Thyroid gland (tissue), 4 donors: ENCODE measurements around the gene HTATIP2. TPM values are rescaled to one million over a fixed set of nuclear protein-coding genes. Genes with fewer than 3 reads are reported as not detected.

Experiments
- DNase-seq, 2 donors: peaks; one replicate each; pipeline ENCODE4 v3.0.0-alpha.2; 2019
- H3K27ac ChIP-seq, 3 donors: fragments of 200-600 bp; sonication (generic); 1 replicate in 2 of 3; 2 replicates in 1 of 3; pipeline ENCODE4 v1.5.1; 2016 to 2019; ENCODE audit warnings: mild to moderate bottlenecking in 1 of 3, moderate library complexity in 1 of 3
- H3K27me3 ChIP-seq: fragments of 200-600 bp; sonication (generic); one replicate; pipeline ENCODE4 v1.5.1; 2019
- H3K36me3 ChIP-seq, 2 donors: fragments of 200-600 bp; sonication (generic); one replicate each; pipeline ENCODE4 v1.5.1; 2016 to 2019
- H3K4me1 ChIP-seq, 2 donors: fragments of 200-600 bp; sonication (generic); one replicate each; pipeline ENCODE4 v1.5.1; 2017 to 2019
- H3K4me3 ChIP-seq, 3 donors: fragments of 200-600 bp; sonication (generic); replicated peaks in 1 of 3; 1 replicate in 2 of 3; 2 replicates in 1 of 3; pipeline ENCODE4 v1.5.1; 2016; ENCODE audit warnings: mild to moderate bottlenecking in 1 of 3
- H3K9me3 ChIP-seq: fragments of 200-600 bp; sonication (generic); one replicate; pipeline ENCODE4 v1.5.1; 2017
- POLR2A ChIP-seq, 2 donors: fragments of 450-650 bp; IDR thresholded peaks; one replicate each; pipeline ENCODE4 v1.6.1; 2017; ENCODE audit warnings: antibody characterized with exemption in 2 of 2, mild to moderate bottlenecking in 2 of 2, moderate library complexity in 1 of 2
- WGBS, 2 donors: methylation state at CpG; one replicate each; pipeline ENCODE4 v1.1.5; 2017; 5-methylcytosine and 5-hydroxymethylcytosine counted together
- intact Hi-C: fragments of 100-400 bp; cut with DNase I; formaldehyde crosslinking; loops from one replicate; pipeline ENCODE4 v1.15.1; 2023
- total RNA-seq, 4 donors: library from RNA; depleted of rRNA; stranded (reverse); fragments of >200 nt; gene quantifications; one replicate each; pipeline ENCODE4 v1.2.3, GENCODE V29; 2016
- TF ChIP-seq, protein P1 (sequence below), 6 experiments: fragments of 200-600 bp in 3 of 6; fragments of 450-650 bp in 3 of 6; sonication (generic) in 3 of 6; IDR thresholded peaks; one replicate each; pipeline ENCODE4 v1.5.1; 2016 to 2019; ENCODE audit warnings: antibody characterized with exemption in 6 of 6, mild to moderate bottlenecking in 2 of 6, inconsistent platforms in 1 of 6, moderate library complexity in 1 of 6

HTATIP2 gene
- total RNA-seq, 4 donors from 2014 or later, result 70.8 to 151 (median 134) TPM

- Histone ChIP-seq H3K4me3 (no peak overlapping the region), H3K27ac (peak overlapping the region; percentile 80 to 90 (median 84)), H3K9me3 (no peaks in the 10 kb centered on the region), H3K27me3 (no peaks in the 10 kb centered on the region), H3K36me3 (peaks cover 0 to 7% of the 10 kb centered on the region in 2 donors), H3K4me1 (peaks cover 39 to 50% of the 10 kb centered on the region in 2 donors)
- TF ChIP-seq, protein P1, sequence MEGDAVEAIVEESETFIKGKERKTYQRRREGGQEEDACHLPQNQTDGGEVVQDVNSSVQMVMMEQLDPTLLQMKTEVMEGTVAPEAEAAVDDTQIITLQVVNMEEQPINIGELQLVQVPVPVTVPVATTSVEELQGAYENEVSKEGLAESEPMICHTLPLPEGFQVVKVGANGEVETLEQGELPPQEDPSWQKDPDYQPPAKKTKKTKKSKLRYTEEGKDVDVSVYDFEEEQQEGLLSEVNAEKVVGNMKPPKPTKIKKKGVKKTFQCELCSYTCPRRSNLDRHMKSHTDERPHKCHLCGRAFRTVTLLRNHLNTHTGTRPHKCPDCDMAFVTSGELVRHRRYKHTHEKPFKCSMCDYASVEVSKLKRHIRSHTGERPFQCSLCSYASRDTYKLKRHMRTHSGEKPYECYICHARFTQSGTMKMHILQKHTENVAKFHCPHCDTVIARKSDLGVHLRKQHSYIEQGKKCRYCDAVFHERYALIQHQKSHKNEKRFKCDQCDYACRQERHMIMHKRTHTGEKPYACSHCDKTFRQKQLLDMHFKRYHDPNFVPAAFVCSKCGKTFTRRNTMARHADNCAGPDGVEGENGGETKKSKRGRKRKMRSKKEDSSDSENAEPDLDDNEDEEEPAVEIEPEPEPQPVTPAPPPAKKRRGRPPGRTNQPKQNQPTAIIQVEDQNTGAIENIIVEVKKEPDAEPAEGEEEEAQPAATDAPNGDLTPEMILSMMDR (IDR thresholded peaks at IDR 0.05), result no peak
- no peak for TF ChIP-seq POLR2A (IDR thresholded peaks at IDR 0.05)
- intact Hi-C loops, result no loop called here
- peak; percentile 85 to 86 for DNase-seq
Observed at GRCh38 chr11:20369826-20370225, 6.3 kb downstream of the HTATIP2 start.

DNA sequence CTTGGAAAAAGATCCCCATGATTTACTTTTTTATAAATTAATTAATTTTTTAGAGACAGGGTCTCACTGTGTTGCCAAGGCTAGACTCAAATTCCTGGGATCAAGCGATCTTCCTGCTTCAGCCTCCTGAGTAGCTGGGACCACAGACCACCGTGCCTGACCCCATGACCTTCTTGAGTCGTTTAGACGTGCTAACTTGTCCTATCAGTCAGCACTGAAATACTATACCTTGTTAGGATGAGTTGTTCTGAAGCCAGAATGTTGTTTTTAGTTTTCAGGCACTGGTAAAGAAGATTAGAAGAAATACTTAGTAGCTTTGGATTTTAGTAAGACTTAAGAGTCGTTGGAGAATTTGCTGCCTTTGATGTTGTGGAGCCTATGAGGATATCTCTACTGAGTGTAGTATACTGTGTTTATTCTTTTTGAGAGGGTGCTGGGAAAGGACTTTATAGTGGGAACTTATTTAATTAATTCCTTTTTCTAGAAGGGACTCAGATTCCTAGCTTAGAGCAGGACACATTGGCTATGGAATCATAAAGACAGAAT lies 8.6 kb downstream of the HTATIP2 start:
- H3K4me1 ChIP-seq, result peaks cover 26 to 31% of the 10 kb centered on the region in 2 donors
- H3K36me3 ChIP-seq, result peaks cover 4 to 13% of the 10 kb centered on the region in 2 donors
- no peak for TF ChIP-seq POLR2A (IDR thresholded peaks at IDR 0.05)
- TF ChIP-seq, protein P1 (IDR thresholded peaks at IDR 0.05), result no peak
- H3K4me3 ChIP-seq, result no peak overlapping the region
- H3K27me3 ChIP-seq, result no peaks in the 10 kb centered on the region
- H3K27ac ChIP-seq, result no peak overlapping the region
- intact Hi-C loops, result no loop called here
- no peak for DNase-seq
- H3K9me3 ChIP-seq, result no peaks in the 10 kb centered on the region
- 61 to 62% methylated on average over 5 of the region's 5 CpGs for WGBS, 2 donors

GRCh38 chr11:20373147-20373546 lies 9.6 kb downstream of the HTATIP2 start:
- Histone ChIP-seq H3K4me1 (peaks cover 16 to 21% of the 10 kb centered on the region in 2 donors), H3K36me3 (peaks cover 14 to 23% of the 10 kb centered on the region in 2 donors), H3K4me3 (no peak overlapping the region), H3K27me3 (no peaks in the 10 kb centered on the region), H3K27ac (no peak overlapping the region), H3K9me3 (no peaks in the 10 kb centered on the region)
- 86 to 91% methylated on average over 13 of the region's 13 CpGs for WGBS, 2 donors
- DNase-seq, result no peak
- TF ChIP-seq POLR2A (IDR thresholded peaks at IDR 0.05), result no peak
- TF ChIP-seq, protein P1 (IDR thresholded peaks at IDR 0.05), result no peak
- intact Hi-C loops, result no loop called here

- Histone ChIP-seq H3K36me3 (peaks cover 19 to 28% of the 10 kb centered on the region in 2 donors), H3K4me3 (no peak overlapping the region), H3K27ac (no peak overlapping the region), H3K27me3 (no peaks in the 10 kb centered on the region), H3K9me3 (no peaks in the 10 kb centered on the region), H3K4me1 (peaks cover 12 to 18% of the 10 kb centered on the region in 2 donors)
- DNase-seq, result no peak
- 63 to 66% methylated on average over 3 of the region's 3 CpGs for WGBS, 2 donors
- intact Hi-C loops, result no loop called here
- TF ChIP-seq POLR2A (IDR thresholded peaks at IDR 0.05), result no peak
- TF ChIP-seq, protein P1 (IDR thresholded peaks at IDR 0.05), result no peak
Observed at GRCh38 chr11:20373568-20374209, 10.2 kb downstream of the HTATIP2 start.

- H3K9me3 ChIP-seq, result no peaks in the 10 kb centered on the region
- H3K27me3 ChIP-seq, result no peaks in the 10 kb centered on the region
- intact Hi-C loops, result no loop called here
- peaks cover 22 to 38% of the 10 kb centered on the region in 2 donors for H3K36me3 ChIP-seq
- WGBS, 2 donors, result 93 to 95% methylated on average over 9 of the region's 9 CpGs
- no peak overlapping the region for H3K4me3 ChIP-seq
- no peak for TF ChIP-seq POLR2A (IDR thresholded peaks at IDR 0.05)
- TF ChIP-seq, protein P1 (IDR thresholded peaks at IDR 0.05), result no peak
- H3K4me1 ChIP-seq, result peaks cover under 1 to 7% of the 10 kb centered on the region in 2 donors
- DNase-seq, result no peak
- no peak overlapping the region for H3K27ac ChIP-seq
Observed at GRCh38 chr11:20374741-20375300, 11.3 kb downstream of the HTATIP2 start.
